Esophagus muscularis mucosa (tissue), 3 donors: Measurements from ENCODE around the gene SLC5A3.

Source experiments
- POLR2A ChIP-seq: fragments of 450-650 bp; IDR thresholded peaks from one replicate; pipeline ENCODE4 v1.6.1; 2017; ENCODE audit warnings: antibody characterized with exemption, moderate library complexity, mild to moderate bottlenecking, low read depth
- TF ChIP-seq, protein P1 (sequence below), 3 experiments: fragments of 200-600 bp in 2 of 3; fragments of 450-650 bp in 1 of 3; sonication (generic) in 2 of 3; IDR thresholded peaks; one replicate each; pipeline ENCODE4 v1.5.1; 2017 to 2019; ENCODE audit warnings: antibody characterized with exemption in 3 of 3, mild to moderate bottlenecking in 2 of 3, moderate library complexity in 1 of 3

DNA sequence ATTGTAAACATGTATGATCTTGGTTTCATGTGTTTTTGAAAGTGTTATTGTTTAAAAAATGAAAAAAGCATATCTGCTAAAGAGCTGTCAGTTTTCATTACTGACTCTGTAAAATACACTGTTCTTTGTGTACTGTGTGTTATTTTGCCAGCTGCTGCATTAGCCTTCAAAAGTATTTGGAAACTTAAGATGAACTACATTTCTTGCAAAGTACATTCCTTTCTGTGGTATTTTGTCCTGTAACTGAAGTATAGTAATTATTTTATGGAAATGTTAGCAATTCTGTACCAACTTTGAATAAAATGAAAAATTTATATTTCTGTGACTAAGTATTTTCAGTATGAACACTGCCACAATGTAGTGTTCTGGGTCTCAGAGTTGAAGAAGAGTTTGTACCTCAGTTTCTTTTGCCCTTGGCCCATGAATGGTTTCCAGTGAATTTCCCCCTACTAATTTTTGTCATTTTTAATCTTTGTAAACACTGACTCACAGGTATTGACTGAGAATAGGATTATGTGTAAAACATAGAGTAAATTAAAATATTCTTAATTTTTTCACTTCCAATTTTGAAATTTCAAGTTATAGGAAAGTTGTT lies 32.7 kb downstream of the SLC5A3 start:
- TF ChIP-seq, protein P1, sequence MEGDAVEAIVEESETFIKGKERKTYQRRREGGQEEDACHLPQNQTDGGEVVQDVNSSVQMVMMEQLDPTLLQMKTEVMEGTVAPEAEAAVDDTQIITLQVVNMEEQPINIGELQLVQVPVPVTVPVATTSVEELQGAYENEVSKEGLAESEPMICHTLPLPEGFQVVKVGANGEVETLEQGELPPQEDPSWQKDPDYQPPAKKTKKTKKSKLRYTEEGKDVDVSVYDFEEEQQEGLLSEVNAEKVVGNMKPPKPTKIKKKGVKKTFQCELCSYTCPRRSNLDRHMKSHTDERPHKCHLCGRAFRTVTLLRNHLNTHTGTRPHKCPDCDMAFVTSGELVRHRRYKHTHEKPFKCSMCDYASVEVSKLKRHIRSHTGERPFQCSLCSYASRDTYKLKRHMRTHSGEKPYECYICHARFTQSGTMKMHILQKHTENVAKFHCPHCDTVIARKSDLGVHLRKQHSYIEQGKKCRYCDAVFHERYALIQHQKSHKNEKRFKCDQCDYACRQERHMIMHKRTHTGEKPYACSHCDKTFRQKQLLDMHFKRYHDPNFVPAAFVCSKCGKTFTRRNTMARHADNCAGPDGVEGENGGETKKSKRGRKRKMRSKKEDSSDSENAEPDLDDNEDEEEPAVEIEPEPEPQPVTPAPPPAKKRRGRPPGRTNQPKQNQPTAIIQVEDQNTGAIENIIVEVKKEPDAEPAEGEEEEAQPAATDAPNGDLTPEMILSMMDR (IDR thresholded peaks at IDR 0.05), result no peak
- TF ChIP-seq POLR2A, result no peak
